ENCODE measurements around the gene TMEM184B.

DNA sequence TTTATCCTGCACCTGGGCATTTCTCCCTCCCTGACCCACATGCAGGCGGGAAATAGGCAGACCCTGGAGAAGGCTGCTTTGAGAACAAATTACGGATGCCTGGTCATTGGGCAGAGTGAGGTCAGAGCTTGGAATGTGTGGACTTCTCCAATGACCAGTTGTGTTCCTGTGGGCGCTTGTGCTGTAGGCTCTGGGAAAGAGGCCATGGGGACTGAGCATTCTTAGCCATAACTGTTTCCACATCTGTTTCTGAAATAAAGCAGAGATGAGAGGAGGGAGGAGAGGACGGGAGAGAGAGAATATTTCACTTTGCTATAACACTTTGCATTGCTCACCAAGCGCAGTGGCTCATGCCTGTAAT is 11.2 kb upstream of the TMEM184B start:
- TF ChIP-seq, protein P1, sequence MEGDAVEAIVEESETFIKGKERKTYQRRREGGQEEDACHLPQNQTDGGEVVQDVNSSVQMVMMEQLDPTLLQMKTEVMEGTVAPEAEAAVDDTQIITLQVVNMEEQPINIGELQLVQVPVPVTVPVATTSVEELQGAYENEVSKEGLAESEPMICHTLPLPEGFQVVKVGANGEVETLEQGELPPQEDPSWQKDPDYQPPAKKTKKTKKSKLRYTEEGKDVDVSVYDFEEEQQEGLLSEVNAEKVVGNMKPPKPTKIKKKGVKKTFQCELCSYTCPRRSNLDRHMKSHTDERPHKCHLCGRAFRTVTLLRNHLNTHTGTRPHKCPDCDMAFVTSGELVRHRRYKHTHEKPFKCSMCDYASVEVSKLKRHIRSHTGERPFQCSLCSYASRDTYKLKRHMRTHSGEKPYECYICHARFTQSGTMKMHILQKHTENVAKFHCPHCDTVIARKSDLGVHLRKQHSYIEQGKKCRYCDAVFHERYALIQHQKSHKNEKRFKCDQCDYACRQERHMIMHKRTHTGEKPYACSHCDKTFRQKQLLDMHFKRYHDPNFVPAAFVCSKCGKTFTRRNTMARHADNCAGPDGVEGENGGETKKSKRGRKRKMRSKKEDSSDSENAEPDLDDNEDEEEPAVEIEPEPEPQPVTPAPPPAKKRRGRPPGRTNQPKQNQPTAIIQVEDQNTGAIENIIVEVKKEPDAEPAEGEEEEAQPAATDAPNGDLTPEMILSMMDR (IDR thresholded peaks at IDR 0.05 in 4 of 5, conservative IDR thresholded peaks at IDR 0.05 in 1 of 5) = no peak
- TF ChIP-seq POLR2A (IDR thresholded peaks at IDR 0.05) = no peak

Measured in gastrocnemius medialis (tissue), 4 donors.